OCI-M2 (cell line): Measurements from ENCODE around the gene MCM6.
"Not testable (repeated sequence)": the region's sequence is repeated elsewhere in the genome, so short reads cannot be mapped to it uniquely, and the experiment has no call there.

Experiments
- DNase-seq: peaks from one replicate; lab custom pipeline; 2025; ENCODE audit not compliant: unreplicated experiment; lab: John Stamatoyannopoulos, UW

The MCM6 gene

GRCh38 chr2:135822855-135823254 is 53.4 kb downstream of the MCM6 start:
- DNase-seq, result no peak

GRCh38 chr2:135821190-135821589 is 55.1 kb downstream of the MCM6 start:
- no peak for DNase-seq

GRCh38 chr2:135820003-135820618 is 56.1 kb downstream of the MCM6 start:
- DNase-seq, result no peak

- no peak for DNase-seq
These were observed 57.2 kb downstream of the MCM6 start for GRCh38 chr2:135818937-135819610.

GRCh38 chr2:135817951-135818350 is 58.3 kb downstream of the MCM6 start:
- no peak for DNase-seq

GRCh38 chr2:135817466-135817865 is 58.8 kb downstream of the MCM6 start:
- DNase-seq, result no peak

- no peak for DNase-seq
These were observed 61.0 kb downstream of the MCM6 start for GRCh38 chr2:135815269-135815668.

- DNase-seq, result no peak
These were observed 63.2 kb downstream of the MCM6 start for GRCh38 chr2:135812907-135813511.

- DNase-seq, result not testable (repeated sequence)
These were observed 68.4 kb downstream of the MCM6 start for GRCh38 chr2:135807874-135808273.

GRCh38 chr2:135803278-135803677 is 73.0 kb downstream of the MCM6 start:
- DNase-seq, result no peak

- DNase-seq, result no peak
These were observed 73.9 kb downstream of the MCM6 start for GRCh38 chr2:135802350-135802749.

GRCh38 chr2:135800513-135801460 is 75.5 kb downstream of the MCM6 start:
- DNase-seq, result no peak

- DNase-seq, result no peak
These were observed 76.5 kb downstream of the MCM6 start for GRCh38 chr2:135799738-135800137.

GRCh38 chr2:135798762-135799161 is 77.5 kb downstream of the MCM6 start:
- no peak for DNase-seq

GRCh38 chr2:135798275-135798705 is 78.0 kb downstream of the MCM6 start:
- no peak for DNase-seq

- DNase-seq, result peak; percentile 19
These were observed 78.6 kb downstream of the MCM6 start for GRCh38 chr2:135797497-135798274.

- no peak for DNase-seq
These were observed 79.6 kb downstream of the MCM6 start for GRCh38 chr2:135796606-135797005.

- DNase-seq, result not testable (repeated sequence)
These were observed 80.6 kb downstream of the MCM6 start for GRCh38 chr2:135795641-135796040.

GRCh38 chr2:135792401-135793150 is 83.7 kb downstream of the MCM6 start:
- DNase-seq, result no peak
